ENCODE measurements around the gene IFITM1.
"Not testable (repeated sequence)": the region's sequence is repeated elsewhere in the genome, so short reads cannot be mapped to it uniquely, and the experiment has no call there.

DNA sequence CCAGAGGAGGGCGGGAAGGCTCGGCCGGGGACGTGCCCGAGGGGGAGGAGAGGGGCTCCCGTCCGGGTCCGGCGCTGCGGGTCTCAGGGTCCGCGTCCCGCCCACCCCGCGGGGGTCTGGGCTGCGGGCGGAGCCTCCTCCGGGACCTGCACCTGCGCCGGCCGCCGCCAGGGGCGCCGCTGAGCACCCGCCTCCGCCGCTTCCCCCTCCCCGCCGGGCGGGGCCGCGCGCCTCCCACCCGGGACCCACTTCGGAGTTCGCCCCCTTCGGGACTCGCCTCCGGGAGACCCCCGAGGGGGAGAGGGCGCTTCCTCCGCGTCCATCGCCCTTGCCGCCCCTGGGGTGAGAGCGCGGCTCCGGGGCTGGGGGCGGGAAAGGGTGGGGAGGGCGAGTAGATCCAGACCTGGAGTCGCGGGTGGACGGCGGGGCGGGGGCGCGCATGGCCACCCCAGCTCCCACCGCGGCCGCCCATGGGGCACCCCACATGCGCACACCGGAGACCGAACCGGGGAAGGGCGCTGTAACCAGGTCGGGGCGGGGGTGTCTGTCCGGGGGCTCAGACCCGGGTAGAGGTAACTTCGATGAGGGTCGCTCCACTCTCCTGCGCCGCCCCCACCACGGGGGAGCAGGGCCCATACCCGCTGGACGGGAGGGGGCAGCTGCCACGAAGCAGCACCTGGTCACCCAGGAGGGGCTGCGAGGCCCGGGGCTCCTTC, 4.7 kb downstream of the IFITM1 start:
- TF ChIP-seq, protein P1, sequence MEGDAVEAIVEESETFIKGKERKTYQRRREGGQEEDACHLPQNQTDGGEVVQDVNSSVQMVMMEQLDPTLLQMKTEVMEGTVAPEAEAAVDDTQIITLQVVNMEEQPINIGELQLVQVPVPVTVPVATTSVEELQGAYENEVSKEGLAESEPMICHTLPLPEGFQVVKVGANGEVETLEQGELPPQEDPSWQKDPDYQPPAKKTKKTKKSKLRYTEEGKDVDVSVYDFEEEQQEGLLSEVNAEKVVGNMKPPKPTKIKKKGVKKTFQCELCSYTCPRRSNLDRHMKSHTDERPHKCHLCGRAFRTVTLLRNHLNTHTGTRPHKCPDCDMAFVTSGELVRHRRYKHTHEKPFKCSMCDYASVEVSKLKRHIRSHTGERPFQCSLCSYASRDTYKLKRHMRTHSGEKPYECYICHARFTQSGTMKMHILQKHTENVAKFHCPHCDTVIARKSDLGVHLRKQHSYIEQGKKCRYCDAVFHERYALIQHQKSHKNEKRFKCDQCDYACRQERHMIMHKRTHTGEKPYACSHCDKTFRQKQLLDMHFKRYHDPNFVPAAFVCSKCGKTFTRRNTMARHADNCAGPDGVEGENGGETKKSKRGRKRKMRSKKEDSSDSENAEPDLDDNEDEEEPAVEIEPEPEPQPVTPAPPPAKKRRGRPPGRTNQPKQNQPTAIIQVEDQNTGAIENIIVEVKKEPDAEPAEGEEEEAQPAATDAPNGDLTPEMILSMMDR (IDR thresholded peaks at IDR 0.05; ENCODE audit: low read depth, low read length, missing input control) = not testable (repeated sequence)
- not testable (repeated sequence) for TF ChIP-seq GABPA (IDR thresholded peaks at IDR 0.05 in 1 of 2, conservative IDR thresholded peaks at IDR 0.05 in 1 of 2); TAF1 (conservative IDR thresholded peaks at IDR 0.05); JUND (IDR thresholded peaks at IDR 0.05); SP1 (IDR thresholded peaks at IDR 0.05); RXRA (IDR thresholded peaks at IDR 0.05); RAD21 (IDR thresholded peaks at IDR 0.05); FOXA1 (IDR thresholded peaks at IDR 0.05); YY1 (IDR thresholded peaks at IDR 0.05); HNF4G (IDR thresholded peaks at IDR 0.05)
- TF ChIP-seq, protein P2, sequence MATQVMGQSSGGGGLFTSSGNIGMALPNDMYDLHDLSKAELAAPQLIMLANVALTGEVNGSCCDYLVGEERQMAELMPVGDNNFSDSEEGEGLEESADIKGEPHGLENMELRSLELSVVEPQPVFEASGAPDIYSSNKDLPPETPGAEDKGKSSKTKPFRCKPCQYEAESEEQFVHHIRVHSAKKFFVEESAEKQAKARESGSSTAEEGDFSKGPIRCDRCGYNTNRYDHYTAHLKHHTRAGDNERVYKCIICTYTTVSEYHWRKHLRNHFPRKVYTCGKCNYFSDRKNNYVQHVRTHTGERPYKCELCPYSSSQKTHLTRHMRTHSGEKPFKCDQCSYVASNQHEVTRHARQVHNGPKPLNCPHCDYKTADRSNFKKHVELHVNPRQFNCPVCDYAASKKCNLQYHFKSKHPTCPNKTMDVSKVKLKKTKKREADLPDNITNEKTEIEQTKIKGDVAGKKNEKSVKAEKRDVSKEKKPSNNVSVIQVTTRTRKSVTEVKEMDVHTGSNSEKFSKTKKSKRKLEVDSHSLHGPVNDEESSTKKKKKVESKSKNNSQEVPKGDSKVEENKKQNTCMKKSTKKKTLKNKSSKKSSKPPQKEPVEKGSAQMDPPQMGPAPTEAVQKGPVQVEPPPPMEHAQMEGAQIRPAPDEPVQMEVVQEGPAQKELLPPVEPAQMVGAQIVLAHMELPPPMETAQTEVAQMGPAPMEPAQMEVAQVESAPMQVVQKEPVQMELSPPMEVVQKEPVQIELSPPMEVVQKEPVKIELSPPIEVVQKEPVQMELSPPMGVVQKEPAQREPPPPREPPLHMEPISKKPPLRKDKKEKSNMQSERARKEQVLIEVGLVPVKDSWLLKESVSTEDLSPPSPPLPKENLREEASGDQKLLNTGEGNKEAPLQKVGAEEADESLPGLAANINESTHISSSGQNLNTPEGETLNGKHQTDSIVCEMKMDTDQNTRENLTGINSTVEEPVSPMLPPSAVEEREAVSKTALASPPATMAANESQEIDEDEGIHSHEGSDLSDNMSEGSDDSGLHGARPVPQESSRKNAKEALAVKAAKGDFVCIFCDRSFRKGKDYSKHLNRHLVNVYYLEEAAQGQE (IDR thresholded peaks at IDR 0.05) = not testable (repeated sequence)
- TF ChIP-seq, protein P3, sequence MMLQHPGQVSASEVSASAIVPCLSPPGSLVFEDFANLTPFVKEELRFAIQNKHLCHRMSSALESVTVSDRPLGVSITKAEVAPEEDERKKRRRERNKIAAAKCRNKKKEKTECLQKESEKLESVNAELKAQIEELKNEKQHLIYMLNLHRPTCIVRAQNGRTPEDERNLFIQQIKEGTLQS (IDR thresholded peaks at IDR 0.05) = not testable (repeated sequence)
- TF ChIP-seq, protein P4, sequence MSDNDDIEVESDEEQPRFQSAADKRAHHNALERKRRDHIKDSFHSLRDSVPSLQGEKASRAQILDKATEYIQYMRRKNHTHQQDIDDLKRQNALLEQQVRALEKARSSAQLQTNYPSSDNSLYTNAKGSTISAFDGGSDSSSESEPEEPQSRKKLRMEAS (IDR thresholded peaks at IDR 0.05) = not testable (repeated sequence)
- TF ChIP-seq, protein P5, sequence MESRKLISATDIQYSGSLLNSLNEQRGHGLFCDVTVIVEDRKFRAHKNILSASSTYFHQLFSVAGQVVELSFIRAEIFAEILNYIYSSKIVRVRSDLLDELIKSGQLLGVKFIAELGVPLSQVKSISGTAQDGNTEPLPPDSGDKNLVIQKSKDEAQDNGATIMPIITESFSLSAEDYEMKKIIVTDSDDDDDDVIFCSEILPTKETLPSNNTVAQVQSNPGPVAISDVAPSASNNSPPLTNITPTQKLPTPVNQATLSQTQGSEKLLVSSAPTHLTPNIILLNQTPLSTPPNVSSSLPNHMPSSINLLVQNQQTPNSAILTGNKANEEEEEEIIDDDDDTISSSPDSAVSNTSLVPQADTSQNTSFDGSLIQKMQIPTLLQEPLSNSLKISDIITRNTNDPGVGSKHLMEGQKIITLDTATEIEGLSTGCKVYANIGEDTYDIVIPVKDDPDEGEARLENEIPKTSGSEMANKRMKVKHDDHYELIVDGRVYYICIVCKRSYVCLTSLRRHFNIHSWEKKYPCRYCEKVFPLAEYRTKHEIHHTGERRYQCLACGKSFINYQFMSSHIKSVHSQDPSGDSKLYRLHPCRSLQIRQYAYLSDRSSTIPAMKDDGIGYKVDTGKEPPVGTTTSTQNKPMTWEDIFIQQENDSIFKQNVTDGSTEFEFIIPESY (IDR thresholded peaks at IDR 0.05) = not testable (repeated sequence)
